GM03348 (cell line): ENCODE results near the gene RAD51B.
A peak's percentile ranks its signal among the peaks of the same experiment; 100 is the strongest.
"Not testable (repeated sequence)": the region's sequence is repeated elsewhere in the genome, so short reads cannot be mapped to it uniquely, and the experiment has no call there.

Experiments used
- DNase-seq: peaks from one replicate; pipeline ENCODE4 v3.0.0; 2012; ENCODE audit warnings: low spot score

Gene RAD51B

GRCh38 chr14:67949771-67950170, 130.2 kb downstream of the RAD51B start:
- no peak for DNase-seq

GRCh38 chr14:67950386-67950785, 130.8 kb downstream of the RAD51B start:
- DNase-seq, result no peak

GRCh38 chr14:67951529-67952135, 132.1 kb downstream of the RAD51B start:
- peak; percentile 22 for DNase-seq

DNA sequence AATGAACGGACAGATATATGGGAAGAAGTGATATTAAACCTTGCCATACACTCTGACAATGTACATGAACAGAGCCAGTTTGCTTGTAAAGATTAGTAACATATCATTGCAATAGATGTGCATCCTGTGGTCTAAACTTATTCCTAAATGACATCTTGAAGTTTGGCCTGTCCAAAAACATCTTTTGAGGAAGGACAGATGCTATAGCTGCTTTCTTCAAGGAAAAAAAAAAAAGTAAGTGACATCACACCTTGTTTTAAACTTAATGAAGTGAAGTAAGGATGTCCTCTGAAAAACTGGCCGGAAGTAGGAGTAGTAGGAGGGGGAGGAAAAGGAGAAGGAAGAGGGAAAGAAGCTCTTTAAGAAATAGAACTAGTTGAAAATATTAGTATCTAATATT, 132.8 kb downstream of the RAD51B start:
- DNase-seq, result no peak

DNA sequence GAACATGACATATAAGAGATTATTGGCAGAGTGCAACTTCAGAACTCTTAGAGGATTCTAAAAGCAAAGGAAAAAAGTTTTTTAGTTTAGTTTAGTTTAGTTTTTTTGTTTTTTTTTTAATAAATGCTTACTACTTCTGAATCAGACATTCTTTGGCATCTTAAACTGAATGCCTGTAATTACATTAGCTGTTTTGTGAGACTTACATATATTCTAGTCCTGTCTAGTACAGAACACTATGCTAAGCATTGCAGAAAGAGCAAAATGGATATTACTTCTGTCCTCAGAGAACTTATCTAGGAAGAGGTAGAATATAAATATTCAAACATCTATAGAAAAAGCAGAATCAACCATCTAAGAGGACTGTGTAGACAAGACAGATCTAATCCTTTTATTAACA, 133.2 kb downstream of the RAD51B start:
- no peak for DNase-seq

DNA sequence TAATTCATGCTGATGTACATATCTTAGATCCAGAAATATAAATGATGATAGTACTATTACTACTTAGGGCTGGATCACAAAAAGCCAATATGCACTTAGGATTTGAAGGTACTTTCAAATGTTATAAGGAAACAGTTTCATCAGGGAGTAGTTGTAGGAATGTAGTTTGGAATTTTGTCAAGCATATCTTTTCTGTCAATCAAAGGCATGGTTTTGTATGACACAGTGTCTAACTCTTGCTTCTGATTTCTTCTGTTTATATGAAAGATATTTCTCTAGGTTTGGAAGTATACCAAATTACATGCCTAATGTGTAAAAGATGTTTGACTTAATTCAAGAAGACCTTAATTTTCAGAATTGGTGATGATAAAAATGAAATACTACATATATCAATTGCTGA, 135.7 kb downstream of the RAD51B start:
- DNase-seq, result no peak

GRCh38 chr14:67957946-67958345, 138.4 kb downstream of the RAD51B start:
- DNase-seq, result no peak

GRCh38 chr14:67961676-67962075, 142.1 kb downstream of the RAD51B start:
- no peak for DNase-seq

GRCh38 chr14:67962215-67962644, 142.7 kb downstream of the RAD51B start:
- no peak for DNase-seq

DNA sequence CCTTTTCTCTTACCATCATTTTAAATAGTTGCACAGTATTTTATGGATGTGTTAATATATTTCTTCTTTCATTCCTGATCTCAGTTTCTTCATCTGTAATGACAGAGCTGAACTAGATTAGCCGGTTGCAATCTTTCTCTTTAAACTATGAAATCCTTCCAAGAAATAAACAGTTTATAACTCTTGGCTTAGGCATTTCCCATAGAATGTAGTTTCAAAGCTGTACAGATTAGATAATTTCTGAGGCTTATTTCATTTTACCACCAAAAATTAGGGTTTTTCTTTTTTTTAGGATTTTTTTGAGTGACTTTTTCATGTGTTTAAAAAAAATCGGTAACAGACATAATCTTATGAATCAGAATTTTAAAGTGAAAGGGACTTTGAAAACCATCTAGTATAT, 144.0 kb downstream of the RAD51B start:
- DNase-seq, result no peak

GRCh38 chr14:67963960-67964812, 144.6 kb downstream of the RAD51B start:
- DNase-seq, result peak; percentile 55

- no peak for DNase-seq
Observed at GRCh38 chr14:67965696-67966095, 146.1 kb downstream of the RAD51B start.

DNA sequence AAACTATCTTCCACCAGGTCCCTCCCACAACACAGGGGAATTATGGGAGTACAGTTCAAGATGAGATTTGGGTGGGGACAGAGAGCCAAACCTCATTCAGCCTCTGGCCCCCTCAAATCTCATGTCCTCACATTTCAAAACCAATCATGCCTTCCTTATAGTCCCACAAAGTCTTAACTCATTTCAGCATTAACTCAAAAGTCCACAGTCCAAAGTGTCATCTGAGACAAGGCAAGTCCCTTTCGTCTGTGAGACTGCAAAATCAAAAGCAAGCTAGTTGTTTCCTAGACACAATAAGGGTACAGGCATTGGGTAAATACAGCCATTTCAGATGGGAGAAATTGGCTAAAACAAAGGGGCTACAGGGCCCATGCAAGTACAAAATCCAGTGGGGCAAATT, 147.6 kb downstream of the RAD51B start:
- no peak for DNase-seq

GRCh38 chr14:67967970-67968369, 148.4 kb downstream of the RAD51B start:
- DNase-seq, result not testable (repeated sequence)

DNA sequence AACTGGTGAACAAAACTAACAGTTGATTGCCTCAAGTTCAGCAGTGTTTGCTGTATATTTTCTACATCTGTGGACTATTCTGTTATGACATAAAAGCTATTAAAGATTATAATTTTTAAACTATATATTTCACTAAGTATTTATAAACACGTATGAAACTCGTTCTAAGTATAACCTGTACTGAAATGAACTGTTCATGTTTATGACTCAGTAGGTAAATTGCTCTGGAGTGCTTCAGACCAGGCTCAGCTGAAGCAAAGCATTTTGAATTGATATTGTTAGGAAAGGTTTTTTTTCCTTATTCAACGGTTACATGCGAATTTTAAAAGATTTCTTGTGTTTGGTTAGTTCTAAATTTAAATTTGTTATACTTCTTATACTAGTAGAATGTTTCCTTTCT, 151.3 kb downstream of the RAD51B start:
- no peak for DNase-seq

GRCh38 chr14:67971627-67972625, 152.3 kb downstream of the RAD51B start:
- DNase-seq, result no peak

GRCh38 chr14:67973436-67973835, 153.9 kb downstream of the RAD51B start:
- DNase-seq, result no peak

GRCh38 chr14:67975470-67975869, 155.9 kb downstream of the RAD51B start:
- DNase-seq, result no peak

GRCh38 chr14:67977434-67978034, 158.0 kb downstream of the RAD51B start:
- DNase-seq, result no peak

DNA sequence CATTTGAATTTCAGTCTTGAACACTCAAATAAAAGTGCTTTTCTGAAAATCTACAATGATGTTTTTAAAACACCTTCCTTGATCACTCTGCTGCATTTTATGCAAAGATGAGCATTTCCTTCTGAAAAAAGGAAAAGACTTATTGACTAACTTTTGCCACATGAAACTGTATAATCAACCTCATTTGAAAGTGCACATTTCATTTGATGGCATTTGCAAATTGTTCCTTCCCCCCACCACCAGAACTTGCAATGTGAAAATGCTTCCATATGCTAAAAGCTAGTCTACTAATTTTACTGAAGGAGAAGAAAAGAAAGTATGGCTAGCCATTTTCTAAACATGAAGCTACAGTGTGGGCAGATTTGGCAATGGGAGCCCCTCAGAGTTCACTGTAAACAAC, 159.2 kb downstream of the RAD51B start:
- no peak for DNase-seq

GRCh38 chr14:67982711-67983608, 163.4 kb downstream of the RAD51B start:
- DNase-seq, result no peak
